HG03575 (cell line): ENCODE measurements around the gene GTF3C1.
"Not testable (repeated sequence)": the region's sequence is repeated elsewhere in the genome, so short reads cannot be mapped to it uniquely, and the experiment has no call there.

ENCODE experiments used
- ATAC-seq: cut with Tn5 transposase; IDR thresholded peaks from one replicate; pipeline ENCODE4 v1.9.1; 2021; ENCODE audit not compliant: unreplicated experiment, insufficient number of reproducible peaks, low FRiP score; ENCODE audit errors: extremely low read depth

Gene GTF3C1

GRCh38 chr16:27434141-27435051, 115.3 kb downstream of the GTF3C1 start:
- ATAC-seq, result no peak

- ATAC-seq, result no peak
These were observed 116.1 kb downstream of the GTF3C1 start for GRCh38 chr16:27433636-27434035.

- not testable (repeated sequence) for ATAC-seq
These were observed 116.5 kb downstream of the GTF3C1 start for GRCh38 chr16:27433191-27433590.

- ATAC-seq, result no peak
These were observed 117.2 kb downstream of the GTF3C1 start for GRCh38 chr16:27432558-27432957.

- ATAC-seq, result no peak
These were observed 117.8 kb downstream of the GTF3C1 start for GRCh38 chr16:27431773-27432532.

GRCh38 chr16:27430923-27431484, 118.7 kb downstream of the GTF3C1 start:
- ATAC-seq, result no peak

GRCh38 chr16:27430512-27430911, 119.2 kb downstream of the GTF3C1 start:
- no peak for ATAC-seq

- ATAC-seq, result no peak
These were observed 119.7 kb downstream of the GTF3C1 start for GRCh38 chr16:27429981-27430441.

- ATAC-seq, result no peak
These were observed 120.3 kb downstream of the GTF3C1 start for GRCh38 chr16:27429330-27429871.

GRCh38 chr16:27428026-27428785, 121.5 kb downstream of the GTF3C1 start:
- no peak for ATAC-seq

- ATAC-seq, result no peak
These were observed 122.2 kb downstream of the GTF3C1 start for GRCh38 chr16:27427538-27427937.

- peak; percentile 34 for ATAC-seq
These were observed 123.0 kb downstream of the GTF3C1 start for GRCh38 chr16:27426423-27427408.

GRCh38 chr16:27425961-27426360, 123.8 kb downstream of the GTF3C1 start:
- ATAC-seq, result no peak

- no peak for ATAC-seq
These were observed 124.8 kb downstream of the GTF3C1 start for GRCh38 chr16:27424772-27425498.

GRCh38 chr16:27421961-27422740, 127.6 kb downstream of the GTF3C1 start:
- ATAC-seq, result no peak

GRCh38 chr16:27417047-27417671, 132.6 kb downstream of the GTF3C1 start:
- ATAC-seq, result no peak
